Measurements from ENCODE around the gene SS18.

SS18 gene

GRCh38 chr18:26071020-26071419 lies 19.4 kb downstream of the SS18 start:
- DNase-seq (ENCODE audit: low spot score) = no peak

- no peak for DNase-seq (ENCODE audit: low spot score)
These were observed 31.1 kb downstream of the SS18 start for GRCh38 chr18:26059357-26059756.

- no peak for DNase-seq (ENCODE audit: low spot score)
These were observed 33.1 kb downstream of the SS18 start for GRCh38 chr18:26057344-26057773.

- no peak for DNase-seq (ENCODE audit: low spot score)
These were observed 34.1 kb downstream of the SS18 start for GRCh38 chr18:26056291-26056690.

GRCh38 chr18:26052505-26052904 lies 37.9 kb downstream of the SS18 start:
- peak; percentile 8 for DNase-seq (ENCODE audit: low spot score)

GRCh38 chr18:26051843-26052242 lies 38.6 kb downstream of the SS18 start:
- no peak for DNase-seq (ENCODE audit: low spot score)

- no peak for DNase-seq (ENCODE audit: low spot score)
These were observed 43.9 kb downstream of the SS18 start for GRCh38 chr18:26046419-26047077.

- no peak for DNase-seq (ENCODE audit: low spot score)
These were observed 45.6 kb downstream of the SS18 start for GRCh38 chr18:26044807-26045206.

- DNase-seq (ENCODE audit: low spot score) = no peak
These were observed 50.3 kb downstream of the SS18 start for GRCh38 chr18:26040051-26040656.

- DNase-seq (ENCODE audit: low spot score) = no peak
These were observed 51.2 kb downstream of the SS18 start for GRCh38 chr18:26039203-26039602.

- no peak for DNase-seq (ENCODE audit: low spot score)
These were observed 53.8 kb downstream of the SS18 start for GRCh38 chr18:26036635-26037034.

- no peak for DNase-seq (ENCODE audit: low spot score)
These were observed 55.4 kb downstream of the SS18 start for GRCh38 chr18:26034850-26035497.

GRCh38 chr18:26022585-26022984 lies 67.8 kb downstream of the SS18 start:
- DNase-seq (ENCODE audit: low spot score) = no peak

- DNase-seq (ENCODE audit: low spot score) = no peak
These were observed 69.2 kb downstream of the SS18 start for GRCh38 chr18:26021061-26021754.

GRCh38 chr18:26017929-26018328 lies 72.5 kb downstream of the SS18 start:
- no peak for DNase-seq (ENCODE audit: low spot score)

- DNase-seq (ENCODE audit: low spot score) = no peak
These were observed 76.0 kb downstream of the SS18 start for GRCh38 chr18:26014462-26014861.

GRCh38 chr18:26008619-26009018 lies 81.8 kb downstream of the SS18 start:
- no peak for DNase-seq (ENCODE audit: low spot score)

- DNase-seq (ENCODE audit: low spot score) = no peak
These were observed 82.3 kb downstream of the SS18 start for GRCh38 chr18:26008096-26008495.

GRCh38 chr18:26005950-26006349 lies 84.5 kb downstream of the SS18 start:
- no peak for DNase-seq (ENCODE audit: low spot score)

GRCh38 chr18:26004832-26005231 lies 85.6 kb downstream of the SS18 start:
- no peak for DNase-seq (ENCODE audit: low spot score)

GRCh38 chr18:26003817-26004216 lies 86.6 kb downstream of the SS18 start:
- no peak for DNase-seq (ENCODE audit: low spot score)

- DNase-seq (ENCODE audit: low spot score) = peak; percentile 18
These were observed 87.1 kb downstream of the SS18 start for GRCh38 chr18:26003356-26003755.

- no peak for DNase-seq (ENCODE audit: low spot score)
These were observed 88.0 kb downstream of the SS18 start for GRCh38 chr18:26002375-26002910.
